GM18951 (cell line): ENCODE results near the gene NOTUM.

Experiments used
- POLR2A ChIP-seq: IDR thresholded peaks from 4 replicates; pipeline ENCODE4 v1.6.1; 2011; ENCODE audit warnings: mild to moderate bottlenecking; ENCODE audit not compliant: insufficient read length, insufficient read depth; ENCODE audit errors: extremely low read depth
- in situ Hi-C: fragments of 300-500 bp; cut with MboI; formaldehyde crosslinking; loops from one replicate; pipeline ENCODE4 v1.12.0; 2022; ENCODE audit warnings: low sequenced_read_pairs, mixed read lengths, inconsistent platforms; ENCODE audit not compliant: unreplicated experiment

Gene NOTUM

DNA sequence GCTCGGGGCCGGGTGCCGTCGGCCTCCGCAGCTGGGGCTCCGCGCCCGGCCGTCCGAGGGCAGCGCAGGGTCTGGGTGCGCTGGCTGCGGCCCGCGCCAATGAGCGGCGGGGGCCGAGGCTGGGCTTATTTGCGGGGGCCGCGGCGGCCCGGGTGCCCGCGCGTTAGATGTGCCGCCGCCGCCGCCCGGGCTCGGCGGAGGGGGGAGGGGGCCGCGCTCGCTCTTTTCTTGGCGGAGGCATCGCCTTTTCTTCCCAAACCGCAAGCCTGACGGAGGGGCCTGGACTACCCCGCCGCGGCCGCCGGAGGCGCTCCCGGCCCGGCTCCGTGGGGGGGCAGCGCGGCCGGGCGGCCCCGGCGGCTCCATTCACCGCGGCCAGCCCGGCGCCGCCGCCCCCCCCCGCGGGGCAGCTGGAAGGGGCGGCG, at the start of gene NOTUM:
Gene NOTUM (minus strand): TSS at position 101 of the 425 bp plus-strand sequence. CDS start 278 bp downstream, outside the sequence.
- TF ChIP-seq POLR2A = no peak
- in situ Hi-C loops = no loop called here

DNA sequence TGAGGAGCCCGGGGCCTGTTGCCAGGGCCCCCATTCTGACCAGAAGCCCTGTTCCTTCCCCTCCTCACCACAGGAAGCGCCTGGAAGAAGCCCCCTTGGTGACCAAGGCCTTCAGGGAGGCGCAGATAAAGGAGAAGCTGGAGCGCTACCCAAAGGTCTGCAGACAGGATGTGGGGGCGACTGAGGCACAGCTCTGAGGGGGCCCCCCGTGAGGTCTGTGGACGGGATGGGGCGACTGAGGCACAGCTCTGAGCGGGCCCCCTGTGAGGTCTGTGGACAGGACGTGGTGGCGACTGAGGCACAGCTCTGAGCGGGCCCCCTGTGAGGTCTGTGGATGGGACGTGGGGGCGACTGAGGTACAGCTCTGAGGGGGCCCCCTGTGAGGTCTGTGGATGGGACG, 48.4 kb upstream of the NOTUM start:
- no peak for TF ChIP-seq POLR2A

DNA sequence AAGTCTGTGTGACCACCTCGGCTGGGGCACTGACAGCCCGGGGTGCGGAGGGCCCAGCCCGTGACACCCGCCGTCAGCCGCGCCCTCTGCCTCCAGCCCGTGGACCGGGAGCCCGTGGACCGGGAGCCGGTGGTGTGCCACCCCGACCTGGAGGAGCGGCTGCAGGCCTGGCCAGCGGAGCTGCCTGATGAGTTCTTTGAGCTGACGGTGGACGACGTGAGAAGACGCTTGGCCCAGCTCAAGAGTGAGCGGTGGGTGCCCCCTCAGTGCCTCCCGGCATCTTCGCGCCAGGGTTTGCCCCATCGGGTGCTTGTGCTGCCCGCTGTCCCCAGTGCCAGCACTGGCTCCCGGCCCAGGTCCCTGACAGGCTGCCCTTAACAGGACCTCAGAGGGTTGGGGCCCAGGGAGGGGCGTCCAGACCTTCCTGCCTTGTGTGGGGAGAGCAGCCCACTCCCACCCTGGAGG, 48.0 kb upstream of the NOTUM start:
- in situ Hi-C loops = no loop called here
- TF ChIP-seq POLR2A = no peak

More for the DNA sequence above, 48.4 kb upstream of the NOTUM start:
- in situ Hi-C loops = no loop called here

DNA sequence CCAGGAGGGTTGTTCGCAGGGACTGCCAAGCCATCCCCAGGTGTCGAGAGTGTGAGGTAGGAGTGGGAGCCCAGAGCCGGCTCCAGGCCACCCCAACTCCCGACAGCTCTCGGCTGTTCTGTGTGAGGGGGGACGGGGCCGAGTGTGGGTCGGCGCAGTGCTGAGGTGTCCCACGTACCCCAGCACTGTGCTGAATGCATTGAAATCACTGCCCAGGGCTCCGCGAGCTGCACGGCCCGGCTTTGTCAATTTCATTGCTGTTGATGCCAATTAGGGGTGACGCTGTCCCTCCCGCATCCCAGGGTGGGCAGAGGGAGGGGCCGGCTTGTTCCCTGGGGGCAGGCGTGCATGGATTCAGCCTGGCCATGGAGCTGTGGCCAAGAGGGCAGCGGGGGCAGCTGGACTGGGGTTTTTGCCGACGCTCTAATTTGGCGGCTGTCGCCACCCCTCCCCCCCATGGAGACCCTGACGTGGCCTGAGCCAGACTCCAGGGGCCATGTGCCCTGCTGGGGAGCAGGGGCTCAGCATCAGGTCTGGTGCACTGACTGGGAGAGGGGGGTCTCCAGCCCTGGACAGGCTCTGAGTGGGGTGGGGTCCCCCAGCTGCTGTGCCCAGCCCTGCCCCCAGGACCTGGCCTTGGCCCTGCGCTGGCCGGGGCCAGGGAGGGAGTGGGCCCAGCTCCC, 47.4 kb upstream of the NOTUM start:
- in situ Hi-C loops = no loop called here
- no peak for TF ChIP-seq POLR2A

DNA sequence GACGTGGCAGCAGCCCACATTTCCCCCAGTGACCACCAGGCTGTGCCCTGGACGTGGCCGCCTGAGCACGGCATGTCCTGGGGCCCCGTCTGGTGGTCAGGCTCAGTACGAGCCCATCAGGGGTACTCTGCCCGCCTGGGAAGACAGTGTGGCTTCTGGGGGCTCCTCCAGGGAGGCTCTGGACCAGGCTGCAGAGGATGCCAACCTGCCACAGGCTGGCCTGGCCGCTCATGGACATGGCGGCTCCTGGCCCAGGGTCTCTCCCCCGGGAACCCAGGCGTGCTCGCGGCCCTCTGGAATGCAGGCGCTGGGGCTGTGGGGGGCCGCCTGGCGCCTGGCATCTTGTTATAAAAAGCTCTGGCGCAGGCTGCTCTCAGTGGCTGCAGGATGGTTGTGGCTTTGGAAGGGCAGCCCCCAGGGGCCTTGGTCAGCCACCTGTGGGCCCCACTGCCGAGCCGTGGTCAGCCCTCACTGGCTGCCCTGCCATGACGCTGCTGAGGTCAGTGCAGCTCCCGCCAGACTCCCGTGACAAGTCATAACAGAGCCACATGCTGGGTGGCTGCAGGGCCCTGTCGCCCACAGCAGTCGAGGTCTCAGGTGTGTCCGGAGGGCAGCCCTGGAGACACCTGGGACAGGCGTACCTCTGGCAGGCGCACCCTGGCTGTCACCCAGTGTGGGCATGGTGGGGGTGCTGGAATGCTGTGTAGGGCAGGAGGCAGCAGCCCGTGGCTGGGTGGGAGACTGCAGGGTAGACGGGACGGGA, 46.7 kb upstream of the NOTUM start:
- no peak for TF ChIP-seq POLR2A
- in situ Hi-C loops = no loop called here

DNA sequence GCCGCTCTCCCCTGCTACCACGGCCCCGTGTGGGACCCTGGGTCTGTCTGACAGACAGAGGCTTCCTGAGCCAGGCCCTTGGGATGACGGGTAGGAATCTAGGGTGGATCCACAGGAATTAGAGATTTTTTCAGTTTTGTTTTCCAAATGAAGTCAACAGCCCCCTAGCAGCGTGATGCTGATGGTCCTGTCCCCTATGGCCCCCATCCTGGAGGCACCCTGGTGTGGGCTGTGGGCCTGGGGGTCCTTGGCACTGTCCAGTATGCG, 46.2 kb upstream of the NOTUM start:
- TF ChIP-seq POLR2A = no peak
- in situ Hi-C loops = no loop called here

DNA sequence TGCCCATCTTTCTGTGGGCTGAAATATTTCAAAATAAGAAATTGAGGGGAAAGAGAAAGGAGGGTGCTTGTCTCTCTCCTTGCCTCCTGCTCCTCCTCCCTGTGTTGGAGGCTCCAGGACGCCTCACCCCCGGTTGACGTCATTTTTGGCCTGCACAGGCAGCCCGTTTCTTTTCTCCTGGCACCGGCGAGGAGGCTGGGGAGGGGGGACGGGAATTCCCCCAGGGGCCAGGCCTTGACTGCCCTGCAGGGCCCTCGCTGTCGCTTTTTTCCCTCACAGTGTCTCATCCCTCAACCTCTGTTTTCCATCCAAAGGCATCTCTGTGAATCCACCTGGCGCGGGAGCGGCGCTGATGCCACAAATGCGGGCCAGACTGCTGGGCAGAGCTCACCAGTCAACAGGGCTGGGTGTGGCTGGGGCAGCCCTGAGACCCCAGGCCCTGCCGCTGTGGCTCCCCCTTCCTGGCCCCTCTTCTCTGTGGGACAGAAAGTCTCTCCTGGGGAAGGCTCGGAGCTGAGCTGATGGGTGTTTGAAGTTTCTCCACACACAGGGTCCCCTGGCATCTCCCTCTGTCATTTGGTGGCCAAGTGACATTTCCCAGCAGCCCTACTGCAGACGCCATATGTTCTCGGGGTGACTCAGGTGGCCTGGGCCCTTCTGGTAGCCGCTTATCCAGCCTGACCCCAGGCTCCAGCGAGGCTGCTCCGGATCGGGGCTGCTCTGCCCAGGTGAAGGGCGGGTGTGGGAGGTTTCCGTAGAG, 45.7 kb upstream of the NOTUM start:
- in situ Hi-C loops = no loop called here
- TF ChIP-seq POLR2A = no peak

DNA sequence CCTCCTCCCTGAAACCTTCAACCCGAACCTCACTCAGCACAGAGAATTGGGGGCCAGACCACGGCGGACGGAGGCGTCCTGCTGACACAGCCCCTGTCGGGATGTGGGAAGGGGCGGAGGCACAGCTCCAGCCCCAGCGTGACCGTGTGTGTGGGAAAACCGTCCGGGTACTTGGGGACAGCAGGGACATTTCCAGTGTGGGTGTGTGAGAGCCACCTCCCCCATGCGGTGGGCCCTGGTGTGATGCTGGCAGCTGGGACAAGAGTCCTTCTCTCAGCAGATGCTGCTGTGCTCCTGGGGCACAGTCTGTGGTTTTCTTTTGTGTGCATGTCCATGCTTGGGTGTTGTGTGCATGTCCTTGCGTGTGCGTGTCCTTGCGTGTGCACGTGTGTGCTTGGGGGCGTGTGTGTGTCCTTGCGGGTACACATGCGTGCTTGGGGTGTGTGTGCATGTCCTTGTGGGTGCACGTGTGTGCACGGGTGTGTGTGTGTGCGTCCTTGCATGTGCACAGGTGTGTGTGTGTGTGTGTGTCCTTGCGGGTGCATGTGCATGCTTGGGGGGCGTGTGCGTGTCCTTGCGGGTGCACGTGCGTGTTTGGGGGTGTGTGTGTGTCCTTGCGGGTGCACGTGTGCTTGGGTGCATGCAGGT, 44.8 kb upstream of the NOTUM start:
- no peak for TF ChIP-seq POLR2A
- in situ Hi-C loops = no loop called here

DNA sequence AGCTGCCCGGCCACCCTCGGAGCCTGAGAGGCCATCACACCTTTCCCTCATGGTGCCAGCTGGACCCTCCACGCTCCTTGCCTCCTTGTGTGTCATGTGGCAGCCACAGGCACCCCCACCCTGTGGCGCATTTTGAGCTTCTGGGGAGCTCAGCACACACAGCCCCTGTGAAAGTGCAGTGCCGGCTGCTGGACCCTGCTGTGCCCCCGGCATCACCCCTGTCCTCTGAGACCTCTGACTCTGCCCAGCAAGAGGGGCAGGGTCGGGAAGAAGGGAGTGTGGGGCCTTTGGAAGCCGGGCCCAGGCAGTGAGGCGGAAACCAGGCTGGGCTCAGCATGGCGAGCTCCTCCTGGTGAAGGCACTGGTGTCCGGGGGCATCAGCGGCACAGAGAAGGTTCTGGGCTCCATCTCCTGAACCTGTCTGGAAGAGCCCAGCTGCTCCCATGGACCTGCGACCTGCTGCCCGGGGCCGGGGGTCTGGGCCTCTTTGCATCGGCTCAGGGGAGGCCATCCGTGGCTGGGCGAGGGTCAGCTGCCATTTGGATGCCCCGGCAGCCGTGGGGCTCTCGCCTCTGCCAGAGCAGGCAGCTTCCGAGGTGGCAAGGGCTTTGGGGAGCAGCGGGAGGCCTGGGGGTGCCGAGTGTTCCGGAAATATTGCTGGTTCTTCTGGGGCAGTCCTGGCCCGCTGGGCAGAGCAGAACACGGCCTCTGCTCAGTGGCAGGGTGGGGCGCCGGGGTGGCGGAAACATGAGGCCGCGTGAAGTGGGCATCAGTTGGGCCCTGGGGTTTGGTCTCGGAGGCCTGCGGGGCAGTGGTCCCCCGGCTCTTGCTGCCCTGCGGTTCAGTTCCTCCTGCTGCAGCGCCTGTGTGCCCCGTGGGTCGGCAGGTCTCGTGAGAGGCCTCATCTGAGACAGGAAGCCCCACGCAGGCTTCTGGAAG, 43.8 kb upstream of the NOTUM start:
- in situ Hi-C loops = no loop called here
- TF ChIP-seq POLR2A = no peak

DNA sequence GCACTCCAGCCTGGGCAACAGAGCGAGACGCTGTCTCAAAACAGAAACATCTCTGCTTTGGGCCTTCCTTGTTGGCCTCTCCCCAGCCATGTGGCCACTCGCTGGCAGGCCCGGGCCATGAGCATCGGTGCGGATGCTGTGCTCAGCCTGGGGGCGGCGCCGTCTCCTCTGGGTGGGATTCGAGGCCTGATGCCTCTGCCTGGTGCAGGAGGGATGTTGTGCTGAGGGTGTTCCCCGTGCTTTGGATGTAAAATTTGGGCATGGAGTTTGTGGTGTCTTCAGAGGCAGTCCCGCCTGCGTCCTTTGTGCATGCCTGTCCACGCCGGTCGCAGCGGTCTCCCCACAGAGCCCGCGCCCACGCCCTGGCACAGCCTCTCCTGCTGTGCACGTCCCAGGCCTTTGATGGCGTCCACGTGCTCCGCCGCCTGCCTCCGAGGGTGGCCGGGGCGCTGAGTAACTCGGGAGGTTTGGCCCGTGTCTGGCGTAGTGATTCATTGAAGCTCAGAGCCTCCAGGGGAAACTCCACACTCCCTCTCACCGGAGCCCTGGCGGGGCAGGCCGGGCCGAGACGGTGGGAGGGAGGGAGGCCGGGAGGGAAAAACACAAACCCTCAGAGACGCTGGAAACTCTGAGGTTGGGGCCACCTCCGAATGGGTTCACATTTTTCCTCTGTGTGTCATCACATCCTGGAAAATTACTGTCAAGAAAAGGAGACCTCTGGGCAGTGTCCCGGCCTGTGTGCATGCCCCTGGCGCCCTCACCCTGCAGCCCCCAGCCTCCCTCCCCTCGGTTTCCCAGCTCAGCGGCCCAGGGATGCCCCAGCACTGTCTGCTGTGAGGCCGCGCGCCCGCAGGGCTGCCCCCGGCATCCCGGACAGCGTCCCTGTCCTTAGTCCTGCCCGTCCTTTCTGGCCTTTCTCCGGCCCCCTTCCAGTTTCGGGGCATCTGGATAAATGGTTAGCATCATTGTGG, 42.7 kb upstream of the NOTUM start:
- TF ChIP-seq POLR2A = no peak
- in situ Hi-C loops = no loop called here

DNA sequence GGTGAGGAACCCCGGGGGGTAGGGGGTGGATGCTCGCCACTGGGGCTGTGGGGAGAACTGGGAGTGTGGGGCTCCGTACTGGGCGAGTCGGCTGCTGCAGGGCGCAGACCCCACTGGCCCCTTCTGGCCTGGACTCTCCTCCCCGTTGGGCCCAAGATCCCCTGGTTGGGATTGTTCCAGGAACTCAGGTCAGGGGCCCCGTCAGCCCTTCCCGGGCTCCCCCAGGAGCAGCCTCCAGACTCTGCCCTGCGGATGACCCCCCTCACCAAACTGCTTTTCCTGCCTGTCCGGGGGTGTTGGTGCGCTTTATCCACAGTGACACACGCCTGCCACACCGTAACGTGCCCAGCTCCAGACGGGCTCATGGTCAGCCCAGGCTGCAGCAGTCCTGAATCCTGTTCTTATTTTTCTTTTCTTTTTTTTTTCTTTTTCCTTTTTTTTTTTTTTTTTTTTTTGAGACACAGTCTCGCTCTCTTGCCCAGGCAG, 40.6 kb upstream of the NOTUM start:
- TF ChIP-seq POLR2A = no peak
- in situ Hi-C loops = no loop called here
